Measurements from ENCODE around the gene MMUT. TPM values are rescaled to one million over a fixed set of nuclear protein-coding genes. Genes with fewer than 3 reads are reported as not detected.
"Not testable (repeated sequence)": the region's sequence is repeated elsewhere in the genome, so short reads cannot be mapped to it uniquely, and the experiment has no call there.

Gene MMUT
- total RNA-seq, 2 experiments from 2014 or later, result 11.1 to 11.9 TPM

- ChIA-PET CTCF (no interaction called here), POLR2A (no interaction called here)
- Mint-ChIP-seq H3K27me3 (peaks cover 4% of the 10 kb centered on the region), H3K4me3 (no peak overlapping the region), H3K9me3 (no peaks in the 10 kb centered on the region), H3K36me3 (ENCODE audit: low read depth) (no peaks in the 10 kb centered on the region), H3K27ac (no peak overlapping the region), H3K4me1 (ENCODE audit: low read depth) (no peaks in the 10 kb centered on the region)
- no peak for ATAC-seq
- DNase-seq, result no peak
- TF ChIP-seq CTCF (IDR thresholded peaks at IDR 0.05), result no peak
- intact Hi-C loops (cut with micrococcal nuclease), result no loop called here
These were observed 36.1 kb upstream of the MMUT start for GRCh38 chr6:49499126-49499525.

DNA sequence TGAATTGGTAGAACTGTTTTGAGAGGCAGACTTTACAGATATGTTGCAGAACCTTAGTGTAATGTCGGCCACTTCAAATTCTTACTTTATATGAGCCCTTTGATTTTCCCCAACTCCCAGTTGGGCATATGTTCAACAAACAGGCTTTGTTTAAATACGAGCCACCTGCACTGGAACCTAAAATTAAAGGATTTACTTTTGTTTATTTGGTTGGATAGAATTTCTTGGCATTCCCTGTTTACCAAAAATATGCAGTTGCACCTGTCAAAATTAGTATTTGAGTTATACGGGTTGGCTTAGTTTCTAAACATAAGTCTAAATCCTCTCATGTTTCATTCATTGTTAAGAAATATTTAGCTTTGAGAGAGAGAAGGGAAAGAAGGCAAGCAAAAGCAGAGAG lies 34.3 kb upstream of the MMUT start:
- Mint-ChIP-seq H3K27ac (no peak overlapping the region), H3K4me3 (no peak overlapping the region), H3K4me1 (ENCODE audit: low read depth) (no peaks in the 10 kb centered on the region), H3K27me3 (no peaks in the 10 kb centered on the region), H3K9me3 (no peaks in the 10 kb centered on the region), H3K36me3 (ENCODE audit: low read depth) (peaks cover 3% of the 10 kb centered on the region)
- no peak for ATAC-seq
- intact Hi-C loops (cut with micrococcal nuclease), result no loop called here
- TF ChIP-seq CTCF (IDR thresholded peaks at IDR 0.05), result no peak
- CTCF ChIA-PET, result no interaction called here
- no peak for DNase-seq
- POLR2A ChIA-PET, result no interaction called here

DNA sequence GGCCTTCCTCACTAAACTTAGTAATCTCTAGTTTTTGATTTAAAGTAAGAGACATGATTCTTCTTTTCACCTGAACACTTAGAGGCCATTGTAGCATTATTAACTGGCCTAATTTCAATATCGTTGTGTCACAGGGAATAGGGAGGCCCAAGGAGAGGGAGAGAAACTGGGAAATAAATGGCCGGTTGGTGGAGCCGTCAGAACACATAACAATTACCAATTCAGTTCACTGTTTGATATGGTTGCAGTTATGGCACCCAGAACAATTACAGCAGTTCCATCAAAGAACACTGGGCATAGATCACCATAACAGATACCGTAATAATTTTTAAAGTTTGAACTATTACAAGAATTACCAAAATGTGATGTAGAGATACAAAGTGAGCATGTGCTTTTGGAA lies 27.6 kb upstream of the MMUT start:
- no peak for DNase-seq
- intact Hi-C loops (cut with micrococcal nuclease), result no loop called here
- no peak overlapping the region for H3K27ac Mint-ChIP-seq
- H3K36me3 Mint-ChIP-seq (ENCODE audit: low read depth), result peaks cover 32% of the 10 kb centered on the region
- ATAC-seq, result no peak
- no peak overlapping the region for H3K4me3 Mint-ChIP-seq
- H3K27me3 Mint-ChIP-seq, result no peaks in the 10 kb centered on the region
- no peaks in the 10 kb centered on the region for H3K9me3 Mint-ChIP-seq
- POLR2A ChIA-PET, result no interaction called here
- CTCF ChIA-PET, result no interaction called here
- H3K4me1 Mint-ChIP-seq (ENCODE audit: low read depth), result no peaks in the 10 kb centered on the region
- no peak for TF ChIP-seq CTCF (IDR thresholded peaks at IDR 0.05)

- intact Hi-C loops (cut with micrococcal nuclease); DNase-seq; ATAC-seq; H3K9me3 Mint-ChIP-seq; H3K27me3 Mint-ChIP-seq; CTCF ChIA-PET; H3K4me1 Mint-ChIP-seq (ENCODE audit: low read depth); H3K27ac Mint-ChIP-seq; H3K4me3 Mint-ChIP-seq: not testable (repeated sequence)
- POLR2A ChIA-PET, result interaction anchor here (0.6 kb wide), 1 partner anchor 32 kb away, joined by 3 read pairs; no protein-coding TSS in a partner anchor
- peaks cover 25% of the 10 kb centered on the region for H3K36me3 Mint-ChIP-seq (ENCODE audit: low read depth)
These were observed 20.3 kb upstream of the MMUT start for GRCh38 chr6:49483380-49483779.

DNA sequence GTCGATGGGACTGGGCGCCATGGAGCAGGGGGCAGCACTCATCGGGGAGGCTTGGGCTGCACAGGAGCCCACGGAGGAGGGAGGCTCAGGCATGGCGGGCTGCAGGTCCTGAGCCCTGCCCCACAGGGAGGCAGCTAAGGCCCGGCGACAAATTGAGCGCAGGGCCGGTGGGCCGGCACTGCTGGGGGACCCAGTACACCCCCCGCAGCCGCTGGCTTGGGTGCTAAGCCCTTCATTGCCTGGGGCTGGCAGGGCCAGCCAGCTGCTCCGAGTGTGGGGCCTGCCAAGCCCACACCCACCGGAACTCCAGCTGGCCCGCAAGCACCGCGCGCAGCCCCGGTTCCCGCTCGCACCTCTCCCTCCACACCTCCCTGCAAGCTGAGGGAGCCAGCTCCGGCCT lies 18.8 kb upstream of the MMUT start:
- H3K4me1 Mint-ChIP-seq (ENCODE audit: low read depth); H3K4me3 Mint-ChIP-seq; ATAC-seq; DNase-seq; H3K9me3 Mint-ChIP-seq; H3K27ac Mint-ChIP-seq; CTCF ChIA-PET; POLR2A ChIA-PET; intact Hi-C loops (cut with micrococcal nuclease); H3K27me3 Mint-ChIP-seq: not testable (repeated sequence)
- H3K36me3 Mint-ChIP-seq (ENCODE audit: low read depth), result peaks cover 23% of the 10 kb centered on the region

GRCh38 chr6:49479308-49479970 lies 16.4 kb upstream of the MMUT start:
- H3K27ac Mint-ChIP-seq, result no peak overlapping the region
- no peak overlapping the region for H3K4me3 Mint-ChIP-seq
- no peaks in the 10 kb centered on the region for H3K4me1 Mint-ChIP-seq (ENCODE audit: low read depth)
- no peak for TF ChIP-seq CTCF (IDR thresholded peaks at IDR 0.05)
- H3K27me3 Mint-ChIP-seq, result no peaks in the 10 kb centered on the region
- DNase-seq (no peak), ATAC-seq (no peak)
- peaks cover 40% of the 10 kb centered on the region for H3K36me3 Mint-ChIP-seq (ENCODE audit: low read depth)
- intact Hi-C loops (cut with micrococcal nuclease), result no loop called here
- ChIA-PET POLR2A (no interaction called here), CTCF (interaction anchor here (1.9 kb wide), 1 partner anchor 11 kb away, joined by 7 read pairs; no protein-coding TSS in a partner anchor)
- no peaks in the 10 kb centered on the region for H3K9me3 Mint-ChIP-seq

GRCh38 chr6:49476564-49476963 lies 13.5 kb upstream of the MMUT start:
- intact Hi-C loops (cut with micrococcal nuclease); POLR2A ChIA-PET; DNase-seq; ATAC-seq; H3K9me3 Mint-ChIP-seq; H3K27ac Mint-ChIP-seq; H3K4me3 Mint-ChIP-seq; H3K4me1 Mint-ChIP-seq (ENCODE audit: low read depth); CTCF ChIA-PET; H3K27me3 Mint-ChIP-seq: not testable (repeated sequence)
- peaks cover 50% of the 10 kb centered on the region for H3K36me3 Mint-ChIP-seq (ENCODE audit: low read depth)
